NCI-H128 (cell line): Measurements from ENCODE around the gene JADE2.
"Not testable (repeated sequence)": the region's sequence is repeated elsewhere in the genome, so short reads cannot be mapped to it uniquely, and the experiment has no call there.

Experiments
- DNase-seq: peaks from one replicate; lab custom pipeline; 2025; ENCODE audit not compliant: unreplicated experiment; lab: John Stamatoyannopoulos, UW

The JADE2 gene

DNA sequence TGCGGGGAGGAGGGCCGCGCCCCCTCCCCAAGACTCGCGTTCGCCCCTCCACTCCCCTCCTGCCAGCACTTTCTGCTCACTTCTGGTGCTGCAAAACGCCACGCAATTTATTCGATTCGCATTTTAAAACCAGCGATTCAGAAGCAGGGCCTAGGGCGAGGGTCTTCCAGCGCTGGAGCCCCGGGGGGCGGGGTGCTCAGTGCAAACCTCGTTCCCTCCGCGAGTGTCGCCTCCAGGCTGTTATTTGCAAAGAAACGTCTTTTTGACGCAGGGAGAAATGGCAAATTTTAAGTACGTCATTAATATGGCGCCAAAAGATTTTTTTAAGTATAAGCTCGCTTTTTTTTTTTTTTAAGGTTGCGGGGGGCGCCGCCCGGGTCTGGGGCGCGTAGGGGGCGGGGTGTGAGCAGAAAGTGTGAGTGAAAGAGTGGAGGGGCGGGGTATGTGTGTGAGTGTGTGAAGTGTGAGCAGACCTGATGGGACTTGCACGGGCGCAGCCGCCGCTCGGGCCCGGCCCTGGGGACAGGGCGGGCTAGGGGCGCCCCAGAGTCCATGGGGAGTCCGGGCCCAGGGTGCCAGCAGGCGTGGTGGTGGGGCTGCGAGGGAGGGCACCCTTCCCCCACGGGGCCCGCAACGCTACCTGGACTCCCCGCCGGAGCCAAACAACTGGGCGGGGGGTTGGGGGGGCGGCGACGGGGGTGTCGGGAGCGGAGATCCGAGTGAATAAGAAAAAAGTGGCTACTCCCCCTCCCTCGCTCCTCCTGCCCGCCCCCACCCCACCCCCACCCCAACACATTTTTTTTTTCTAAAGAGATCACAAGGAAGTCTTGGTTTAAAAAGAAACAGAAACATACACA is at the start of gene JADE2:
TSS of gene JADE2 (plus strand) at position 845 of the 857 bp plus-strand sequence. CDS start 10,188 bp downstream, outside the sequence.
- no peak for DNase-seq

DNA sequence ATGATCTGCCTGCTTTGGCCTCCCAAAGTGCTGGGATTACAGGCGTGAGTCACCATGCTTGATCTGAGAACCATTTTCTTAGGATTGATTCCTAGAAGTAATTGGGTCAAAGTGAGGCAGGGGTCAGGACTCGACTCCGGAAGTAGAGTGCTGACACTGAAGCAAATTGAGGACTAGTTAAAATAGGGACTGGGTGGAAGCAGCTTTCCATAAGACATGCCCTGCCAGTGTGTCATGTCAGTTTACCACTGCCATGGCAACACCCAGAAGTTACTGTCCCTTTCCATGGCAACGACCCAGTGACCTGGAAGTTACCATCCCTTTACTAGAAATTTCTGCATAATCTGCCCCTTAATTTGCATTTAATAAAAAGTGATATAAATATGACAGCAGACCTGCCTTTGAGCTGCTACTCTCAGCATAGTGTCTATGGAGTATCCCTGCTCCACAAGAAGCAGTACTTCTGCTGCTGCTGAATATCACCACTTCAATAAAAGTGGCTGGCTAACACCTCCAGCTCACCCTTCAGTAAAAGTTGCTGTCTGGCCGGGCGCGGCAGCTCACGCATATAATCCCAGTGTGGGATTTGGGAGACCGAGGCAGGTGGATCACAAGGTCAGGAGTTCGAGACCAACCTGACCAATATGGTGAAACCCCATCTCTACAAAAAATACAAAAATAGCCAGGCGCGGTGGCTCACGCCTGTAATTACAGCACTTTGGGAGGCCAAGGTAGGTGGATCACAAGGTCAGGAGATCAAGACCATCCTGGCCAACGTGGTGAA is 47.8 kb upstream of the JADE2 start:
- DNase-seq, result no peak

DNA sequence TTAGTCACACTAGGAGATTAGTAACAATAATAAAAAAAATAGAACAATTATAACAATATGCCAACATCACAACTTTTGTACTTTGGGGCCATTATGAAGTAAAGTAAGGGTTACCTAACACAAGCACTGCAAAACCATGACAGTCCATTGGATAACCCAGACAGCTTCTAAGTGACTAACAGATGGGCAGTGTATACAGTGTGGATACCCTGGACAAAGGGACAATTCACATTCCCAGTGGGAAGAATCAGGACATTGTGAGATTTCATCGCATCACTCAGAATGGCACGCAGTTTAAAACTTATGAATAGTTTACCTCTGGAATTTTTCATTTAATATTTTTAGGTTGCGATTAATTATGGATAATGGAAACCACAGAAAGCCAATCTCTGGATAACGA is 45.6 kb upstream of the JADE2 start:
- no peak for DNase-seq

DNA sequence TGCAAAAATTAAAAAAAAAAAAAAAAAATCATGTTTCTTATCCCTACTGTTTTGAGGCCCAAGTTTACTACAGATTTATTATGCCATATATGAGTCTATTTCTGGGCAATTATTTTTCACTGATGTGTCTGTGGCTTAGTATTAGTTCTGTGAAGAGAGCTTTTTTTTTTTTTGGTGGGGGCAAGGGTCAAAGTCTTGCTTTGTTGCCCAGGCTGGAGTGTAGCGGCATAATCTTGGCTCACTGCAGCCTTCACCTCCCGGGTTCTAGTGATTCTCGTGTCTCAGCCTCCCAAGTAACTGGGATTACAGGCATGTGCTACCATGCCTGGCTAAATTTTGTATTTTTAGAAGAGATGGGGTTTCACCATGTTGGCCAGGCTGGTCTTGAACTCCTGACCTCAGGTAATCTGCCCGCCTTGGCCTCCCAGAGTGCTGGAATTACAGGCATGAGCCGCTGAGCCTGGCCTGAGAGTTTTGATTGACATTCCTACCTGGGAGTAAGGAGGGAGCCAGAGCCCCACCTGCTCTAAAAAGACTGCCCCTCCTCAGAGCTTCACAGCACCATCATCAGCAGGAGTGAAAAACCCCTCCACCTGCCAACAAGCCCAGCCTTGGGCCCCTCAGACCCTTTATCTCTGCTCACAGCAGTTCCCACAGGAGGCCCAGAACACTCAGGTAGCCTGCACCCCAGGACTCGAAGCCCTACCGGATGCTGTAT is 36.1 kb upstream of the JADE2 start:
- DNase-seq, result no peak

DNA sequence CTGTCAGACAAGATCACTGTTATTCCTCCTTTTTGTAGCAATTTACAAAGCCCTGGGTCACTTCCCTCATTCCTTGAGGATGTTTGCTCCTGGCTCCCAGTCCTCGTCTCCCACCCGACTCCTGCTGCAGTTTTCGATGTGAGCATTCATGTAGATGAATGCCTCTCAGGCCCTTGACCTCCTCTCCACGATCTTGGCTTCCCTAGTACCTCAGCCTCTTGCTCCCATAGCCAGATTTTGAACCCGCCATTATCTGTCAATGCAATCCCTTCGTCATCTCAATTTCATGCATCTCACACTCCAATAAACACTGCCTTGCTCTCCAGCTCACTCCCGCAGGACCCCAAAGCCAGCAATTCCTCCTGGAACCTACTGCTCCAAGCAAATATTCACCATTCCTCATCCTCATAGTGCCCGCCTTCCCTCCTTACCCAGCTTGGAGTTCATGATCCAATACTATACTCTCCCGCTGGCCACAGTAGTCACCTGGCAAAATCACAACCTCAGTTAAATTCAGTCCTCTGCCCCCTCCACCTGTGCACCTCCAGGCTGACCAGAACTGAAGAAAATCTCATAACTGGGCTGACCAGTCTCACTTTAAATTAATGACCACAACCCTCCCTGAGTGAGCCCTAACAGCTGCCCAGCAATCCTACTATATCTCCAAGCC is 35.1 kb upstream of the JADE2 start:
- no peak for DNase-seq

DNA sequence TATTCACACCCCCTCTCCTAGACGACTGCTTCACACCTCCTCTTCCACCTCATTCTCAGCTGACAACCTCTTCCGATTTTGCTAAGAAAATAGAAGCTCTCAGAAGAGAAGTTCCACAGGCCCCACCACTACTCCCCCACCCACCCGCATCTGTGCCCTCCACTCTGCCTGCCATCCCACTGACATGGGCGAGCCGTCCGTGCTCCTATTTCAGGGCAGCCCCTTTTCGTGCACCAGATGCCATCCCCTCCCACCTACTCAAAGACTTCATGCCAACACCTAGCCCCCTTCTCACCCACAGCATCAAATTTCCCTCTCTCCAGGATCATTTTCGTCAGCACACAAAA is 34.6 kb upstream of the JADE2 start:
- no peak for DNase-seq

DNA sequence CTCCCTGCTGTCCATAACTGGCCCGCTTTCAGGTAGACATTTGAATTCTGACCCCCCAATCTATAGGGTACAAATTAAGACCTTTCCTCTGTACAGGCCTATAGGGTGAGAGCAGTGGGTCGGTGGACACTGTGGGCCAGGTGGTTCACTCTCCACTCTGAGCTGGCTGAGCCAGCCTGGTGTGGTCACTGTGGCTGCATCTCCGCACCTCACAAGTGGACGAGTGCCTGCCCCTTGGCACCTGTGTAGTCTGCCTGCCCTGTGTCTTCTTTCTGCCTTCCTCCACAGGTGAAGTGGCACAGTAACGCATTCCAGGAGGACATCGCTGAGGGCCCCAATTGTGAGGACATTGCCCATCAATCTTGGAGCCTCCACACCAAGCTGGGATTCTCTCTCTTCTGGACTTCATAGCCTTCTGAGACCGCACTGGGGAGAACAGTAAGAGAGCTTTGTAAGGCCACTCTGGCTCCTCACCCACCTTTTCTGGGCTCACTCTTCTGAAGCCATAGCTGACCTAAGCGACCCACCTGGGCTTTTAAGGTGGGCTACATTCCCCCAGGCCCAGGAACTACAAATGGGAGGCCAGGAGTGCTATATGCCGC is 33.5 kb upstream of the JADE2 start:
- no peak for DNase-seq

DNA sequence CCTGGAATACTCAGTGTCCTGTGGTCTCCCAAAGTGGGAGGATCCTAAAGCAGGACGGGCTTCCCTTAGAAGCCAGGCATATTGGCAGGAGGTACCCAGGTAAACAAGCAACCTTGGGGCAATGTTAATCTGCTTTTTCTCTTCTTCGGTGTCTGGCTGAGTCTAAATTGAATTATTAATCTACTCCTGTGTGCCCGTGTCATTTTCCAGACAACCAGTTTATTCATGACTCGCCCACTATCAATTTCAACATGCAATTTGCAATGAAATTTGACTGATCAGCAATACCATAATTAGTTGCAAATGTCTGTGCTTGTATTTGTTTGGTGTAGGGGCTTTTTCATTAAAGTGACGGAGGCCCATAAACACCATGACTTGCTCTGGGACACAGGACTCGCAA is 32.9 kb upstream of the JADE2 start:
- no peak for DNase-seq

DNA sequence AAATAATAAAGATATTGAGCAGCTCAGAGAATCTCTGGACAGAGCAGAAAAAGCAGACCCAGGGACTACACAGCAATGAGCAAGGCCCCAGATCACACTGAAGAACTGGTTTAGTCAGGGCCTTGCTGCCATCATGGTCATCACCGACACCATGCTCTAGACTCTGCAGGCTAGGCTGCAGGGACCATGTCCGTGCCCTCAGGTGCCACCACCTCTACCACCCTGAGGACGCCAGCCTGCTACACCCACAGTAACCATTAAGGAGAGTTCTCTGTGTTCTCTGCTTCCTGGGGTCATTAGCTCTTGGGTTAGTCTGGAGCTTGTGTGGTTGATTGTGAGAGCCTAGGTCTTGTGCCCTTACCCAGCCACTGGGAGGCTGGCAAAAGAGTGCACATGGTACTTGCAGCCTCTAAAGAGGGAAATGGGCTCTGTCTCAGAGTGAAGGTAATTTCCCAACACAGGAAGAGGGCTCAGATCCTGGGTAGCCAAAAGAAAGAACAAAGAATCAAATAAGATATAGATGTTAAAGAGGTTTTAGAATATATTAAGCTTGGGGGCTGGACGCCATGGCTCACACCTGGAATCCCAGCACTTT is 31.9 kb upstream of the JADE2 start:
- no peak for DNase-seq

DNA sequence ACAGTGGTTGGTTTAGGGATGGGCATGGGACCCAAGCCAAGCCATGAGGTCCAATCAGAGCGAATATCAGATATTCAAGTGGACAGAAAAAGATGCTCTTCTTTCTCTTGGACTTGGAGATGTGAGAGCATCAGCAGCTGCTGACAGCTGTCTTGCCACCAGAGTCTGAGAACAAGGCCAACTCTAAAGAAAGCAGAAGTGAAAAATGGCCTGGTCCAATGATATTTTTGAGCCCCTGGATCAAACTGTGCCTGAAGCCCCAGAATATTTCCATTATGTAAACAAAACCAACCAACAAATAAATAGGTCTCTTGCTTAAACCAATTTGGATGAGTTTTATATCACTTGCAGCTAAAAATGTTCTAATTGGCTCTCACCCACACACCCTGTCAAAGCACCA is 30.7 kb upstream of the JADE2 start:
- DNase-seq, result no peak

DNA sequence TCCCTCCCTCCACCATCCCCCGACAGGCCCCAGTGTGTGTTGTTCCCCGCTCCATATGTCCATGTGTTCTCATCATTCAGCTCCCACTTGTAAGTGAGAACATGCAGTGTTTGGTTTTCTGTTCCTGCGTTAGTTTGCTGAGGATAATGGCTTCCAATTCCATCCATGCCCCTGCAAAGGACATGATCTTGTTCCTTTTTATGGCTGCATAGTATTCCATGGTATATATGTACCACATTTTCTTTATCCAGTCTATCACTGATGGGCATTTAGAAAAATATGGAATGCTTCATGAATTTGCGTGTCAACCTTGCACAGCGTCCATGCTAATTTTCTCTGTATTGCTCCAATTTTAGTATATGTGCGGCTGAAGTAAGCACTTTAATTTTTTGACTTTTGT is 25.6 kb upstream of the JADE2 start:
- DNase-seq, result not testable (repeated sequence)

DNA sequence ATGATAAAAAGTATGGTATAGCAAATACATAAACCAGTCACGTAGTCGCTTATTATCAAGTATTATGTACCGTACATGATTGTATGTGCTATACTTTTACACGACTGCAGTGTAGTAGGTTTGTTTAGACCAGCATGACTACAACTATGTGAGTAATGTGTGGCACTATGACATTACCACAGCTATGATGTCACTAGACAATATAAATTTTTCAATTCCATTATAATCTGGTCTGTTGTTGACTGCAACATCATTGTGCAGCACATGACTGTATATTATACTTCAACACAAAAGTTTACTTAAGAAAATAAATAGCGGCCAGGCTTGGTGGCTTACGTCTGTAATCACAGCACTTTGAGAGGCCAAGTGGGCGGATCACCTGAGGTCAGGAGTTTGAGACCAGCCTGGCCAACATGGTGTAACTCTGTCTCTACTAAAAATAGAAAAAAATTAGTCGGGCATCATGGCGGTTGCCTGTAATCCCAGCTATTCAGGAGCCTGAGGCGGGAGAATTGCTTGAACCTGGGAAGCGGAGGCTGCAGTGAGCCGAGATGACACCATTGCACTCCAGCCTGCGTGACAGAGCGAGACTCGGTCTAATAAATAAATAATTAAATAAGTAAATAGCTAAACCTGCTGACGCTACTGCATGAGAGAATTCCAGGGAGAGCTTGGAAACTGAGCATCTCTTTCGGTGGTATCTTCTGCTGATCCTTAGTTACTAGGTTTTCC is 24.6 kb upstream of the JADE2 start:
- DNase-seq, result no peak

DNA sequence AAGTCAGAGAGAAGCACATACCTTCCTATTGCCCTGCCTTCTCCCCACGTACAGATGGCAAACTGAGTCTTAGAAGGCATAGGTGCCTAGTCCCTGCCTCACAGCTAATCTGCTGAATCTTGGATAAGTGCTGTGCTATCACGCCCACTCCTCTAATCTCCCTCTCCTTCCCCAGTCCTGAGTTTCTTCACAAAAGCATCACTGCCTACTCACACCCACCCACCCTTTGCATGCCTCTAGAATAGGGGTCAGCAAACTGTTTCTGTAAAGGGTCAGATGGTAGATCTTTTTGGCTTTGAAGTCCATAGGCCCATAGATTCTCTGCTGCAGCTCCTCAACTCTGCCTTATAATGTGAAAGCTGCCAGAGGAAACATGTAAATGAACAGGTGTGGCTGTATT is 23.2 kb upstream of the JADE2 start:
- no peak for DNase-seq

DNA sequence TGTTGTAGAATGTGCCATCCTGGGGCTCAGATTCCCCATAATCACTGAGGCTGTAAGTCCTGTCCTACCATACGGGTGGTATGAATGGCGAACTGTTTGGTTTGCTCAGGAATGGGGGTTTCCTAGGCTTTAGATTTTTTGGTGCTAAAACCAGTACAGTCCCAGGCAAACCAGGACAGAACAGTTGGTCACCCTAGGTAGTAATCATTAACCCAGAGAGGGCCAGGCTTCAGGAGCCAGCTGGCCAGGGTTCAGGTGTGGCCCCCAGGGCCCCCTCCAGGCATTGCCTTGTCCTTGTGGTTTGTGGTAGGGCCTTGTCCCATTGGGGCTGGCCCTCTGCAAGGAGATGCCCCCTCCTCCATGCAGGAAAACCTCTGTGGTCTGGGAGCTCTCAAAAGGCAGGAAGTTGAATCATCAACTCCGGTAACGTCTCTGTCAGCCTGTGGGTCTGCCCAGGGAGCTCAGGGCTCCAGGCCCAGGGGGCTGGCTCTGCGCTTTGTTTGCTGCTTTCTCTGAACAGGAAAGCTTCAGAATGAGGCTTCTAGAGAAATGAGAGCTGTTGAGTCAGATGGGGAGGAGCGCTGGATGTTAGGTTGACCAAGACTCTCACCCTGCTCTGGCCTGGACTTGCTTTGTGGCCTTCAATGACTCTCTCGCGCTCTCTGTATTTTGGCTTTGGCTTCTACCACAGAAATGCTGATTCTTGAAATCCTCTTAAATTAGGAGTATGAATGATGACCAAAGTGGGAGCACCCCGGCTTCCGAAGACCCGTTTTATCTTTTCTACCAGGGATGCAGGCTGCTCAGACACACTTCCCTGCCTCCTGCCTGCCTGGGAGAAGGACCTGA is 22.2 kb upstream of the JADE2 start:
- no peak for DNase-seq

DNA sequence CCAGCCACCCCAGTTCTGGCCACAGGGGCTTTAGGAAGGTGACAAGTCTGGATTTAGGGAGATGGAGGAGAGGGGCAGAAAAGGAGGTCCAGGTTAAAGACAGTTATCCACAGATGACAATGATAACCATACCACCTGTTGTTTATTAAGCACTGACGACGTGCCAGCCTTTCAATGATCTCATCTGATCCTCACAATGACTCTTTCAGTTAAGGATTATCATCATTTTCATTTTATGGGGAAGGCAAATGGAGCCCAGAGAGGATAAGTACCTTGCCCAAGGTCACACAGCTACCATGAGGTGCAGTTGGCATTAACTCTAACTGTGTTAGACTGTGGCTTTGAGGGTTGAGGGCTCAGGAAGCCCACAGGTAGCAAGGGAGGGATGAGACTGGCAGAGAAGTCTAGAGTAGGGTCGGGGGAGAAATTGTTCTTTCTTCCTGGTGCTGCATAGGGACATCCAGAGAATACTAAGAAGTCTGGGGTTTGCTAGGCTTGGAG is 21.5 kb upstream of the JADE2 start:
- DNase-seq, result no peak

DNA sequence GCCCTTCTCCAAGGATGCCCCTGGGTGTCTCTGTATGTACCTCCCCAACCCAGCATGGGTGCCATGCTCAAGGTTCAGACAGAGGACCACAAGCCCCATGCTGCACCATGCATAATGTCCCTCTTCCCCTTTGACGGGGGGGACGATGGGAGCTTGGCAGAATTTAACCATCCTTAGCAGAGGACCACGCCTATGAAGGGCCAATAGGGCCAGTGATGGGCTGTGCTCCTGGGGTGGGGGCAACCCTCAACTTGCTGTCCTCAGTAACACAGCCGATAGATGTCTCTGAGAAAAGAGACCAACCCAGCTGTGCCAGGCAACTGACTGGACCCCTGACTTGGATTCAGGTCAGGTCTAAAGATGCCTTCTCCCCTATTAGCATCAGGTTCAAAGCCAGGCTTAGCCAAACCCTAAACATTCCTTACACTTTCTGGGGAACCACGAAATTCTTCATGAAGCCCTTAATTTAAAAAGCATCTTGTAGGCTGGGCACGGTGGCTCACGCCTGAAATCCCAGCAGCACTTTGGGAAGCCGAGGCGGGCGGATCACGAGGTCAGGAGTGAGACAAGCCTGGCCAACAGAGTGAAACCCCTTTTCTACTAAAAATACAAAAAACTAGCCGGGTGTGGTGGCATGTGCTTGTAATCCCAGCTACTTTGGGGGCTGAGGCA is 20.7 kb upstream of the JADE2 start:
- no peak for DNase-seq

DNA sequence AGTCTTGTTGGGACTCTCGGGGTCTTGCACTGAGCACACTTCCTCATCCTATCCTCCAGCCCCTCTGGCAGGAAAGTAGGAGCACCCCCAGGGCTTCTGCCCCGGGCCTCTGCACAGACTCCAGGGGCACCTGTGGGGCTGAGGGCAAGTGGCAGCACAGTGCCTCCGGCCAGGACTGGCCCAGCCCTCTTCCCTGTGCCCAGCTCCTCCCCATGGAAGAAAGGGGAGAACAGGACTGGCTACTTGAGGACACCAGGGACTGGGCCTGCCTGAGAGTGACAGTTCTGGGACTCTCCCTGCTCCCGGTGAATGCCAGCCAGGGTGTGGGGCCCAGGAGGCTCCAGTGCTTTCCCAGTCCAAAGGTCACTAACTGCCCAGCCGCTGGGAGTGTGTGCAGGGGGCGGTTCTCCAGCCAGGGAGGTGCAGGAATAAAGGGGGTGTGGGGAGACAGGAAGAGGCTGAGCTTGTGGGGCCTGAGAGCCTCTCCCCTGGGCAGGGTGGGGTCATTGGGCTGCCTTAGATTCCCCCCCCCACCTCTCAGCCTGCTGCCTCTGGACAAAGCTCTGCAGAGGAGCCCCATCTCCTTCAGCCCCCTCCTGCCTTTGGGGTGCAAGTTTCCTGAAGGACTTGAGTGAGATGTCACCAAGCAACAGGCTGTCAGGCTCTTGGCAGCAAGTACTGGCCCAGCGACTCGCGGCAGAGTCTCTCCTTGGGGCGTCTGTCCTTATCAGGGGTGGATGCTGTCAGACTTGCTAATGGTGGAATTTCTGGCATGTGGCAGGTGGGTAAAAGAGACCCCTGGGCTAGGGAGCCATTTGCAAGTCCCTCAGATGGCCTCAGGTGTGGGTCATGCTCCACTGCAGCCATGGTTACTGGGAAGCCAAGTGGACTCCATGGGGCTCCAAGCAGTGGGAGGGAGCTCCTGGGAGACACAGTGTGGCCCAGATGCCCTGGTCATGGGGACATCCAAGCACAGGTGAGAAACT is 19.1 kb upstream of the JADE2 start:
- no peak for DNase-seq
